Pericardium fibroblast (primary cell): Measurements from ENCODE around the gene MMP24OS. TPM values are rescaled to one million over a fixed set of nuclear protein-coding genes. Genes with fewer than 3 reads are reported as not detected.

Source experiments
- total RNA-seq: library from RNA; depleted of rRNA; stranded (reverse); fragments of >200 nt; gene quantifications from 2 replicates; pipeline ENCODE4 v1.2.3, GENCODE V29; 2015

Gene MMP24OS
- total RNA-seq, result 19.1 and 33.4 TPM in 2 replicates

DNA sequence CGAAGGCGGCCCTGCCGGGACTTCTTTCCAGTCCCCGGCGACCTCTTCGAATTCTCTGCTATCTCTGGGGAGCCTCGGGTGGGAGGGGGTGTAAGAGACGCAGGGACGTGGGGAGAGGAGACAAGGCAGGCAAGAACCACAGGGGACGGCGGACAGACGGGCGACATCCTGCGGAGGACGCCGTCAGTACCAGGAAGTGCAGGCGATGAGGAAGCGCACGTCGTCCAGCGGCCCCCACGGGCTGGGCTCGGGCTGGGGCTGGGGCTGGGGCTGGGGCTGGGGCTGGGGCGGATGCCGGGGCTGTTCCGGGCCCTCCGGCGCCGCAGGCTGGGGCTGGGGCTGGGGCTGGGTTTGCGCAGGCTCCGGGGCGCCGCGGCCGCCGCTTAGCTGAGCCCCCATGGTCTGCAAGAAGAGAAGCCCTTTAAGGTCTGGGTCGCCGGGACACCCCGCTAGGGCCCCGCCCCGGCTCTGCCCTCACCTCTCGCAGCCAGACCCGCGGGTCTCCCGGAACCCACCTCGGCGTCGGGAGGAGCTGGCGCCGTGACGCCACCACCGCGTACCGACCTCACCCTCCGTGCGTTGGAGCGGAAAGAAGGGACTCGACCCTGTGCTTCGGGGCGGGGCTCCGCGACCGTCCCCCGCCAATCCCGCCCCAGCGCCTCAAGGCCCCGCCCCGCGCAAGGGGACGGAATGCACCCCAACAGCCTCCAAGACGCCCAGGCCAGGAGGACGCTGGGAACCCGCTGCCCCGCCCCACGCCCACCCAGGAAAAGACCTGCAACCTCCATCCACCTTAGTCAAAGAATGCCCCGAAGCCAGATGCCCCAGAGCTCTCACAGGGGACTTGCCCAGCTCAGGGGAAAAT, at the start of gene MMP24OS:
TSS of gene MMP24OS (minus strand) at position 592 of the 865 bp plus-strand sequence. CDS start at position 399, 193 bp downstream.

DNA sequence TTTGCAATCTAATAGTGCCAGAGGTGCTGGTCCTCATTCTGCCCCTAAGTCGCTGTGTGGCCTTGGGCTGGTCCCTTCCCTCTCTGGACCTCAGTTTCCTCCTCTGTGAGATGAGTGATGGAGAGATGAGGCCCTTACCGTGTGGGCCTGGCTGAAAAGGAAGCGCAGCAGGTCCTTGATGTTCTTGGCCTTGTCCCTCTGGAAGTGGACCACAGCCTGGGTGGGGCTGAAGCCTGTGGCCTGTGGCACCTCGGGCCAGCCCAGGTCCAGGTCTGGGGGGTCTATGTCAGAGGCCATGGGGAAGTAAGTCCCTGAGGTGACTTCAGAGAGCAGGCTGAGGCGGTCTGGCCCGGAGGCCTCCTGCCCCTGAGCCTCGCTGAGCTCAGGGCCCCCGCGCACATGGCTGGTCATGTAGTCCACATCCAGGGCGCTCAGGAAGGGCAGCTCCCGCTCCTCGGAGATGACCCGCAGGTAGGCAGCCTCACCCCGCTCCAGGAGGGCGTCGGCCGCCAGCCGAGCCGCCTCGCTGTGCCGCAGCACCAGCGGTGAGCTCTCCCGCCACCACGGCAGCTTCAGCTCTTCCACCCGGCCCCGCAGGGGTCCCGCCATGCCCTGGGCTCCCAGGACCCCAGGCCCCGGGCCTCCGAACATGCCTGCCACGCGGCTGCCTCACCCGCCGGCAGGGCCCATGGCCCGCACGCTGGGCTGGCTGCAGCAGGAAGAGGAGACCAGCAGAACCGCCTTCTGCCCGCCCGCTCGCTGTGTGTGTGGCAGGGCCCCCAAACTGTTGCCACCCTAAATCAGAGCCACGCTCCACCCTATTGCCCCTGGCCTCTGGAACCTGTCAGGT, 14.0 kb upstream of the MMP24OS start, which contains the start of gene FAM83C:
TSS of gene FAM83C (minus strand) at position 772 of the 850 bp plus-strand sequence. CDS start at position 651, 121 bp downstream.

DNA sequence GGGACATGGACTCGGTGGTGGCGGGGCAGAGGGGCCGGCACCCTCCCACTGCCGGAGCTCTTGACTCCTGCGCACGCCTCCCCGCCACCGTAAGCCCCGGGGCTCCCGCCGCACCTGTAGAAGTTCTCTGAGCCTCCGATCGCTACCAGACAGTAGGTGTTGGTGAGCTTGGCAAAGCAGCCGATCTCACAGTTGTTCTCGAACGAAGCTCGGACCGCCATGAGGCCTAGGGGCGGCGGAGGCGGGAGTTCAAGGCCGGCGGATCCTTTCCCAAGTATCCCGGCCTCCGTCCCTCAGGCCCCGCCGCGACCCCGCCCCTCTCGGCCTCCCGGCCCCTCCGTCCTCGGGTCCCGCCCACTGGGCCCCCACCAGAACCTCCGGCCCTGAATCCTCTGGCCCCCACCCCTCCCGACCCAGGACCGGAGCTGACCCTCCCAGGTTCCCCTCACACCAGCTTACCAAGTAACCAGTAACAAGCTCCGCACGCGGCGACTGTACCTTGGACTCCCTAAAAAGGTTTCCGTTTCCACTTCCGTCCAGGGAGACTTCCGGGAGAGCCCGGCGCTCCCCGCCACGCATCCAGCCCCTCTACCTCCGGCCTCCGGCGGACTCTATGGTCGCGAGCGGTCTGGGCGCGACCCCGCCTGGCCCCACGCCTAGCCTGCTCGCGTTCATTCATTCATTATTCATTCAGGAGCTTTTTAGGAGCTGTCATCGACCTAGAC, 6.5 kb upstream of the MMP24OS start, which contains the start of gene EIF6:
TSS of gene EIF6 (minus strand) at position 506 of the 725 bp plus-strand sequence. CDS start at position 221, 285 bp downstream.

Other genes starting within 250 kb of the MMP24OS start
- 58.0 and 78.0 TPM in 2 replicates for gene TRPC4AP, start 185.3 kb downstream of the MMP24OS start, total RNA-seq
- gene EDEM2, start 130.8 kb downstream of the MMP24OS start, total RNA-seq, result 14.6 and 21.7 TPM in 2 replicates
- gene PROCR, start 106.0 kb downstream of the MMP24OS start, total RNA-seq, result 25.7 and 70.1 TPM in 2 replicates
- 0.26 and 0.93 TPM in 2 replicates for gene MMP24, start 51.4 kb downstream of the MMP24OS start, total RNA-seq
- gene EIF6, start 6.7 kb upstream of the MMP24OS start, total RNA-seq, result 83.6 and 107 TPM in 2 replicates
- gene FAM83C, start 14.3 kb upstream of the MMP24OS start, total RNA-seq, result not detected in 2 replicates
- 17.3 and 21.3 TPM in 2 replicates for gene UQCC1, start 133.9 kb upstream of the MMP24OS start, total RNA-seq
- 12.7 and 16.5 TPM in 2 replicates for gene GDF5, start 160.1 kb upstream of the MMP24OS start, total RNA-seq
- 12.0 and 14.5 TPM in 2 replicates for gene CEP250, start 177.5 kb upstream of the MMP24OS start, total RNA-seq